ENCODE results near the gene TMC7.

DNA sequence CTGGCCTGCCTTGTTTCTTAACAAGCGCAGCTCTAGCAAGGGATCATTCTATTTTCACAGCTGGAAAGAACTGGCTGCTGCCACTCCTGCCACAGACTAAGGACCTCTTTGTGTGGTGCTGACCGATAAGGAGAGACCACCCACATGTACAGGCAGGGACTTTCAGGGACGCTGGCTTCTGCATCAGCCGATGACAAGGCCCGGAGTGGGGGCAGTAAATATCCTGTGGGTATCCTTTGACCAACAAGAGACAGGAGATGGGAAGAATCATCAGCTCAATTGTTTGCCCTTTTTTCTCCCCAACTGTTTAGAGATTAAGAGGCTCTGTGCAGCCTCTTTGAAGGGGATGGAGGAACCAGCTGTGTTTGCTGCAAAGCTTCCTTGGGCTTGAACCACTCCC is 120.9 kb downstream of the TMC7 start:
- TF ChIP-seq, protein P1, sequence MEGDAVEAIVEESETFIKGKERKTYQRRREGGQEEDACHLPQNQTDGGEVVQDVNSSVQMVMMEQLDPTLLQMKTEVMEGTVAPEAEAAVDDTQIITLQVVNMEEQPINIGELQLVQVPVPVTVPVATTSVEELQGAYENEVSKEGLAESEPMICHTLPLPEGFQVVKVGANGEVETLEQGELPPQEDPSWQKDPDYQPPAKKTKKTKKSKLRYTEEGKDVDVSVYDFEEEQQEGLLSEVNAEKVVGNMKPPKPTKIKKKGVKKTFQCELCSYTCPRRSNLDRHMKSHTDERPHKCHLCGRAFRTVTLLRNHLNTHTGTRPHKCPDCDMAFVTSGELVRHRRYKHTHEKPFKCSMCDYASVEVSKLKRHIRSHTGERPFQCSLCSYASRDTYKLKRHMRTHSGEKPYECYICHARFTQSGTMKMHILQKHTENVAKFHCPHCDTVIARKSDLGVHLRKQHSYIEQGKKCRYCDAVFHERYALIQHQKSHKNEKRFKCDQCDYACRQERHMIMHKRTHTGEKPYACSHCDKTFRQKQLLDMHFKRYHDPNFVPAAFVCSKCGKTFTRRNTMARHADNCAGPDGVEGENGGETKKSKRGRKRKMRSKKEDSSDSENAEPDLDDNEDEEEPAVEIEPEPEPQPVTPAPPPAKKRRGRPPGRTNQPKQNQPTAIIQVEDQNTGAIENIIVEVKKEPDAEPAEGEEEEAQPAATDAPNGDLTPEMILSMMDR (conservative IDR thresholded peaks at IDR 0.05 in 1 of 2, IDR thresholded peaks at IDR 0.05 in 1 of 2; ENCODE audit: extremely low read depth in 1 of 2, insufficient read depth in 1 of 2, low read depth in 1 of 2, low read length in 2 of 2): no peak
- TF ChIP-seq EZH2 (IDR thresholded peaks at IDR 0.05; ENCODE audit: borderline replicate concordance, low read length): no peak

Data from mammary epithelial cell (primary cell).